ENCODE data around the gene SPAG4. TPM values are rescaled to one million over a fixed set of nuclear protein-coding genes. Genes with fewer than 3 reads are reported as not detected.

SPAG4 gene
- total RNA-seq, result 14.5 and 21.6 TPM in 2 replicates

GRCh38 chr20:35615667-35616464 lies at the start of gene SPAG4:
Gene SPAG4 (plus strand): TSS chr20:35615829. CDS start chr20:35616004, 175 bp downstream.

GRCh38 chr20:35664466-35665206 lies 49.0 kb downstream of the SPAG4 start, which contains the start of the genes CPNE1 and RBM12:
Gene CPNE1 (minus strand): TSS chr20:35664900. CDS start chr20:35632923, 31,977 bp downstream.
Gene RBM12 (minus strand): TSS chr20:35664900. CDS start chr20:35655322, 9,578 bp downstream.

Other genes starting within 250 kb of the SPAG4 start
- 19.7 and 25.9 TPM in 2 replicates for gene UQCC1, start 203.9 kb upstream of the SPAG4 start, total RNA-seq
- gene GDF5, start 177.6 kb upstream of the SPAG4 start, total RNA-seq, result not detected in 2 replicates
- gene CEP250, start 160.2 kb upstream of the SPAG4 start, total RNA-seq, result 10.2 and 17.3 TPM in 2 replicates
- not detected in 2 replicates for gene C20orf173, start 86.2 kb upstream of the SPAG4 start, total RNA-seq
- gene ERGIC3, start 73.8 kb upstream of the SPAG4 start, total RNA-seq, result 358 and 363 TPM in 2 replicates
- gene CPNE1, start 49.1 kb downstream of the SPAG4 start, total RNA-seq, result 83.7 and 123 TPM in 2 replicates
- gene RBM12, start 49.1 kb downstream of the SPAG4 start, total RNA-seq, result 43.7 and 55.0 TPM in 2 replicates
- gene NFS1, start 83.5 kb downstream of the SPAG4 start, total RNA-seq, result 6.5 and 15.7 TPM in 2 replicates
- 191 and 337 TPM in 2 replicates for gene ROMO1, start 83.6 kb downstream of the SPAG4 start, total RNA-seq
- gene RBM39, start 126.4 kb downstream of the SPAG4 start, total RNA-seq, result 251 and 349 TPM in 2 replicates
- 24.8 and 24.9 TPM in 2 replicates for gene PHF20, start 156.2 kb downstream of the SPAG4 start, total RNA-seq

Data from dermis lymphatic vessel endothelial cell (primary cell).